Prostate gland (tissue), 2 donors: ENCODE results near the gene ADCYAP1R1. TPM values are rescaled to one million over a fixed set of nuclear protein-coding genes. Genes with fewer than 3 reads are reported as not detected.

Source experiments
- DNase-seq: peaks from one replicate; pipeline ENCODE4 v3.0.0-alpha.2; 2019; ENCODE audit warnings: low spot score
- H3K27ac ChIP-seq, 2 donors: fragments of 200-600 bp; sonication (generic); 2 replicates each; pipeline ENCODE4 v1.5.1; 2017 to 2019
- H3K27me3 ChIP-seq: fragments of 200-600 bp; sonication (generic); replicated peaks from 2 replicates; pipeline ENCODE4 v1.5.1; 2019; ENCODE audit not compliant: insufficient read depth
- H3K36me3 ChIP-seq, 2 donors: fragments of 200-600 bp; sonication (generic); 1 replicate in 1 of 2; 2 replicates in 1 of 2; pipeline versions ENCODE4 v1.5.1 to v1.8.1; 2017 to 2019
- H3K4me1 ChIP-seq: fragments of 200-600 bp; sonication (generic); replicated peaks from 2 replicates; pipeline ENCODE4 v1.5.1; 2019
- H3K4me3 ChIP-seq, 2 donors: fragments of 200-600 bp; sonication (generic); 2 replicates each; pipeline ENCODE4 v1.5.1; 2017 to 2019
- H3K9me3 ChIP-seq: fragments of 200-600 bp; sonication (generic); 2 replicates; pipeline ENCODE4 v1.5.1; 2017
- POLR2A ChIP-seq: fragments of 450-650 bp; IDR thresholded peaks from one replicate; pipeline ENCODE4 v1.6.1; 2016; ENCODE audit warnings: antibody characterized with exemption, mild to moderate bottlenecking
- POLR2AphosphoS5 ChIP-seq: sonication (generic); formaldehyde crosslinking; IDR thresholded peaks from one replicate; pipeline ENCODE4 v1.6.1; 2017; ENCODE audit warnings: antibody characterized with exemption
- WGBS: methylation state at CpG from one replicate; pipeline ENCODE4 v1.1.5; 2018; 5-methylcytosine and 5-hydroxymethylcytosine counted together
- intact Hi-C: fragments of 100-400 bp; cut with DNase I; formaldehyde crosslinking; loops from one replicate; pipeline ENCODE4 v1.14.2; 2022
- total RNA-seq, 2 donors: library from RNA; depleted of rRNA; stranded (reverse); fragments of >200 nt; gene quantifications; one replicate each; pipeline ENCODE4 v1.1.0, GENCODE V29; 2016
- TF ChIP-seq, protein P1 (sequence below), 4 experiments: fragments of 200-600 bp in 2 of 4; fragments of 450-650 bp in 2 of 4; sonication (generic) in 2 of 4; IDR thresholded peaks; 1 replicate in 3 of 4; 2 replicates in 1 of 4; pipeline ENCODE4 v1.5.1; 2016 to 2019; ENCODE audit warnings: antibody characterized with exemption in 4 of 4, mild to moderate bottlenecking in 2 of 4, moderate library complexity in 2 of 4

ADCYAP1R1 gene
- total RNA-seq, 2 donors from 2014 or later, result 0.14 to 6.0 TPM

DNA sequence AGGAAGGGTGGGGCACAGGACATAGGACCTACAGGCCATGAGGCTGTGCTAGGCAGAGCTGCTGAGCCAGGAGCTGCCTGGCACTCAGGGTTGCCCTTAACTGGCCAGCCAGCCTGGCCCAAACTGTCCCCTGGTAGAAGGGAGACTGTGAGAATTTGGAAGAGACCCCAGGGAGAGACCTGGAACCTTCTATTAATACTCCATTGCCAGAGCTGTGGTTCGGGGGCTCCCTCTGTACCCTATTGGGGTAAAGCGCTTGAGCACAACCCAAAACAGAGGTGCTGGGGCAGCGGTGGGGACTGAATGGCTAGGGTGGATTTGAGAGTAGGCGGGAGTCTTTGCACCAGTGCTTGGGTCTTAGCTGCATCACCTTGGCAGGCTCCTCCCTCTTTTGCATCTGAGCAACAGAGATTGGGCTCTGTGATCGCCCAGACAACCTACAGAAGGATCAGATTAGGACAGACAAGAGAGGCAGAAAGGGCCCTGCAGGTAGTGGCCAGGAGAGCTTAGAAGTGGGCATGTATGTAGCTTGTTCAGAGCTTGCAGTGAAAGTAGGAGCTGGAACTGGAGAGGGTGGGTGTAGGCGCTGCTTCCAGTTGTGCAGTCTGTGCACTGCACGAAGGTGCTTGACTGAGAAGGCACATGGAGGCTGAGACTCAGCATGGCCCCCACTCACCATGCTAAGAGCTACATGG, 53.3 kb downstream of the ADCYAP1R1 start:
- no peak overlapping the region for H3K27ac ChIP-seq
- TF ChIP-seq, protein P1, sequence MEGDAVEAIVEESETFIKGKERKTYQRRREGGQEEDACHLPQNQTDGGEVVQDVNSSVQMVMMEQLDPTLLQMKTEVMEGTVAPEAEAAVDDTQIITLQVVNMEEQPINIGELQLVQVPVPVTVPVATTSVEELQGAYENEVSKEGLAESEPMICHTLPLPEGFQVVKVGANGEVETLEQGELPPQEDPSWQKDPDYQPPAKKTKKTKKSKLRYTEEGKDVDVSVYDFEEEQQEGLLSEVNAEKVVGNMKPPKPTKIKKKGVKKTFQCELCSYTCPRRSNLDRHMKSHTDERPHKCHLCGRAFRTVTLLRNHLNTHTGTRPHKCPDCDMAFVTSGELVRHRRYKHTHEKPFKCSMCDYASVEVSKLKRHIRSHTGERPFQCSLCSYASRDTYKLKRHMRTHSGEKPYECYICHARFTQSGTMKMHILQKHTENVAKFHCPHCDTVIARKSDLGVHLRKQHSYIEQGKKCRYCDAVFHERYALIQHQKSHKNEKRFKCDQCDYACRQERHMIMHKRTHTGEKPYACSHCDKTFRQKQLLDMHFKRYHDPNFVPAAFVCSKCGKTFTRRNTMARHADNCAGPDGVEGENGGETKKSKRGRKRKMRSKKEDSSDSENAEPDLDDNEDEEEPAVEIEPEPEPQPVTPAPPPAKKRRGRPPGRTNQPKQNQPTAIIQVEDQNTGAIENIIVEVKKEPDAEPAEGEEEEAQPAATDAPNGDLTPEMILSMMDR (IDR thresholded peaks at IDR 0.05), result no peak
- TF ChIP-seq POLR2AphosphoS5 (no peak), POLR2A (no peak)
- H3K4me3 ChIP-seq, result no peak overlapping the region
- H3K27me3 ChIP-seq, result no peaks in the 10 kb centered on the region
- H3K4me1 ChIP-seq, result no peaks in the 10 kb centered on the region
- 83% methylated on average over 7 of the region's 7 CpGs for WGBS
- intact Hi-C loops, result no loop called here
- no peaks in the 10 kb centered on the region for H3K9me3 ChIP-seq
- H3K36me3 ChIP-seq, result no peaks in the 10 kb centered on the region
- DNase-seq, result no peak

DNA sequence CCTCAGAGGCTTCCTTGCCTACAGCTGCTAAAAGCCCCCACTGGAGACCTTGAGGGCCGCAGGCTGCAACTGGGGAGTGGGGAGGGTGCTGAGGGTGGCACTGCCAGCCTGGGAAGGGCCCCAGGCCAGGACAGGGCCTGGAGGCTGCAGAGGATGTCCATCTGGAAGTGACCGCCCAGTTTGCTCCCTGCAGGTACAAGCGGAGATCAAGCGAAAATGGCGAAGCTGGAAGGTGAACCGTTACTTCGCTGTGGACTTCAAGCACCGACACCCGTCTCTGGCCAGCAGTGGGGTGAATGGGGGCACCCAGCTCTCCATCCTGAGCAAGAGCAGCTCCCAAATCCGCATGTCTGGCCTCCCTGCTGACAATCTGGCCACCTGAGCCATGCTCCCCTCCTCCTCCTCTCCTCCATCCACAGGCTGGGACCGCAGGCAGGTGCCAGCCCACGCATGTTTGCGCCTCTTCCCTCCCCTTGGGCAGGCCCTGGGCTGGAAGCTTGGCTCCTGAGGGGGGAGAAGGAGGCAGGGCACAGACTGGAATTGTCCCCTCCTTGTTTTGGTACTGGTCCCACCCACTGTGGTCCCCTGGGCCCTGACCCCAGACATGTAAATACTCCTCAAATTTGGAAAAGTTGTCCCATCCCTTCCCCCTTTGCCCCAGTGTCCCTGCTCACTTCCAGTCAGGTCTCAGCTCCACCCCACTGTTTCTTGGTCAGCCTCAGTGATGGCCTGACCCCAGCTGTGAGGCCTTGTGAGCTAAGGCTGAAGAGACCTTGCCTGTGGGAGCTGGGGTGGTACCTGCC, 54.4 kb downstream of the ADCYAP1R1 start:
- 89% methylated on average over 13 of the region's 13 CpGs for WGBS
- Histone ChIP-seq H3K4me1 (no peaks in the 10 kb centered on the region), H3K27me3 (no peaks in the 10 kb centered on the region), H3K4me3 (no peak overlapping the region), H3K27ac (no peak overlapping the region), H3K36me3 (no peaks in the 10 kb centered on the region), H3K9me3 (no peaks in the 10 kb centered on the region)
- TF ChIP-seq POLR2AphosphoS5, result no peak
- TF ChIP-seq POLR2A, result no peak
- TF ChIP-seq, protein P1 (IDR thresholded peaks at IDR 0.05), result no peak
- intact Hi-C loops, result no loop called here
- no peak for DNase-seq

- Histone ChIP-seq H3K36me3 (no peaks in the 10 kb centered on the region), H3K9me3 (no peaks in the 10 kb centered on the region), H3K4me3 (no peak overlapping the region), H3K27ac (no peak overlapping the region), H3K27me3 (no peaks in the 10 kb centered on the region), H3K4me1 (no peaks in the 10 kb centered on the region)
- WGBS, result 89% methylated on average over 15 of the region's 15 CpGs
- intact Hi-C loops, result no loop called here
- DNase-seq, result no peak
- TF ChIP-seq POLR2AphosphoS5, result no peak
- TF ChIP-seq, protein P1 (IDR thresholded peaks at IDR 0.05), result no peak
- TF ChIP-seq POLR2A, result no peak
Measured at GRCh38 chr7:31107106-31108090, 55.3 kb downstream of the ADCYAP1R1 start.

DNA sequence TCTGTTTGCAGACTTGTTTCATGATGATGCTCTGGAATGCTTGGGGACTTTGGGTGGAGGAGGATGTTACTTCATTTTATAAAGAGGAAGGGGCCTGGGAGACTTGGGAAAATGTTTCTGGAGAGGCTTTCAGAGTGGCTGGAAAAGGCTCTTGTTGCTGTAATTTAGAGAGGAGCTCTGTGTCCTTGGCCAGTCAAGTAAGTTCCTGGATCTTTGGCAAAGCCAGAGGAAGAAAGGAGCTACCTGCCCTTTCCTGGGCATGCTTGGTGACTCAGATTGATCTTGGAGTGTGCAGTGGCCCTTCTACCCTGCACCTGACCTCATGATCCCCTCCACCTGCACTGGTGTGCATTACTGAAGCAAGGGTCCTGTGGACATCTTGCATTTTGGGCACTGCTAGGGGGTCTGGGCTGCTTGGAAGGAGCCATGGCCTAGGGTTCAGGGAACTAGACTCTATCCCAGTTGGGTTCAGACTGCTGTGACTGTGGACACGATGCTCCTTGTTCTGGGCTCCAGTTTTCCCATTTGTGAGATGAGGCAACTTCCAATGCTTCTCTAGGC, 56.1 kb downstream of the ADCYAP1R1 start:
- H3K4me3 ChIP-seq, result no peak overlapping the region
- no peak for DNase-seq

More for the DNA sequence above, 56.1 kb downstream of the ADCYAP1R1 start:
- H3K27me3 ChIP-seq, result no peaks in the 10 kb centered on the region
- H3K9me3 ChIP-seq, result no peaks in the 10 kb centered on the region
- H3K36me3 ChIP-seq, result no peaks in the 10 kb centered on the region
- H3K4me1 ChIP-seq, result no peaks in the 10 kb centered on the region
- H3K27ac ChIP-seq, result no peak overlapping the region
- intact Hi-C loops, result no loop called here
- WGBS, result 95% methylated on average over 1 of the region's 1 CpG
- TF ChIP-seq POLR2AphosphoS5 (no peak), POLR2A (no peak)
- TF ChIP-seq, protein P1 (IDR thresholded peaks at IDR 0.05), result no peak
